Neural progenitor cell (in vitro differentiated cells): ENCODE data around the gene GAS2L1.

ENCODE experiments used
- EZH2phosphoT487 ChIP-seq: fragments of 200-600 bp; sonication (generic); IDR thresholded peaks from 2 replicates; pipeline ENCODE4 v1.6.1; 2017; ENCODE audit warnings: antibody characterized with exemption
- TF ChIP-seq, protein P1 (sequence below): fragments of 200-600 bp; sonication (generic); IDR thresholded peaks from 2 replicates; pipeline ENCODE4 v1.5.1; 2017; ENCODE audit warnings: antibody characterized with exemption, mild to moderate bottlenecking

DNA sequence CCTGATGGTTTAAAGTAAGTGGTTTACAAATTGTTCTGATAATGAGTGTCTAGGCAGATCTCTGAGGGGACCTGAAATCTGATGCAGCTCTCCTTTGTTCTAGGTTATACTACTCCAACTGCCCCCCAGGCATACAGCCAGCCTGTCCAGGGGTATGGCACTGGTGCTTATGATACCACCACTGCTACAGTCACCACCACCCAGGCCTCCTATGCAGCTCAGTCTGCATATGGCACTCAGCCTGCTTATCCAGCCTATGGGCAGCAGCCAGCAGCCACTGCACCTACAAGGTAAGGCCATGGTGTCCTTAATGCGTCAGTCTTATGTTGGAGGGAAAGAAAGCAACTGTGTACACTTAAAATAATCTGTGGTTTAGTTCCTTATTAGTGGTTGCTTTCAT, 28.5 kb upstream of the GAS2L1 start:
- TF ChIP-seq, protein P1, sequence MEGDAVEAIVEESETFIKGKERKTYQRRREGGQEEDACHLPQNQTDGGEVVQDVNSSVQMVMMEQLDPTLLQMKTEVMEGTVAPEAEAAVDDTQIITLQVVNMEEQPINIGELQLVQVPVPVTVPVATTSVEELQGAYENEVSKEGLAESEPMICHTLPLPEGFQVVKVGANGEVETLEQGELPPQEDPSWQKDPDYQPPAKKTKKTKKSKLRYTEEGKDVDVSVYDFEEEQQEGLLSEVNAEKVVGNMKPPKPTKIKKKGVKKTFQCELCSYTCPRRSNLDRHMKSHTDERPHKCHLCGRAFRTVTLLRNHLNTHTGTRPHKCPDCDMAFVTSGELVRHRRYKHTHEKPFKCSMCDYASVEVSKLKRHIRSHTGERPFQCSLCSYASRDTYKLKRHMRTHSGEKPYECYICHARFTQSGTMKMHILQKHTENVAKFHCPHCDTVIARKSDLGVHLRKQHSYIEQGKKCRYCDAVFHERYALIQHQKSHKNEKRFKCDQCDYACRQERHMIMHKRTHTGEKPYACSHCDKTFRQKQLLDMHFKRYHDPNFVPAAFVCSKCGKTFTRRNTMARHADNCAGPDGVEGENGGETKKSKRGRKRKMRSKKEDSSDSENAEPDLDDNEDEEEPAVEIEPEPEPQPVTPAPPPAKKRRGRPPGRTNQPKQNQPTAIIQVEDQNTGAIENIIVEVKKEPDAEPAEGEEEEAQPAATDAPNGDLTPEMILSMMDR = no peak
- no peak for TF ChIP-seq EZH2phosphoT487
